ENCODE measurements around the gene STH.

The STH gene

DNA sequence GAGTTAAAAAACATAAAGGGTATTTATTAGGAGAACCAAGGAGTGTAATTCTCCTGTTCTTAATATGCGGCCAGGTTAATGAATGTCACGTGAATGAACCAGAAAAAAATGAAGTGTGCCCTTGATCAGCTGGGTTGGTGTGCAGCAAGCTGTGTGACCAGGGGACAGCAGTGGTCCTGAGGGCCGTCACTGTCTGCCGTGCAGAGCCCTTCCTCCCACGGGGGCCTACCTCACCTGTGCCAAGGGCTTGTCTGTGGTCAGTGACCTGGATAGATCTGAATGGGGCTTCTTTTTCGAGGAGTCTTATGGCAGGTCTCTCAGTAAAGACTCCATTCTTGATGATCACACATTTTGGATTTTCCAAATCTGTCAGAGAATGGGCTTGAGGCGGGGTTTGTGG lies 17.7 kb upstream of the STH start:
- in situ Hi-C loops (cut with HindIII; ENCODE audit: low pct_ligation_motif_present, low pct_unique_long_range_greater_than_20kb, low sequenced_read_pairs) = no loop called here
- no peak for DNase-seq

DNA sequence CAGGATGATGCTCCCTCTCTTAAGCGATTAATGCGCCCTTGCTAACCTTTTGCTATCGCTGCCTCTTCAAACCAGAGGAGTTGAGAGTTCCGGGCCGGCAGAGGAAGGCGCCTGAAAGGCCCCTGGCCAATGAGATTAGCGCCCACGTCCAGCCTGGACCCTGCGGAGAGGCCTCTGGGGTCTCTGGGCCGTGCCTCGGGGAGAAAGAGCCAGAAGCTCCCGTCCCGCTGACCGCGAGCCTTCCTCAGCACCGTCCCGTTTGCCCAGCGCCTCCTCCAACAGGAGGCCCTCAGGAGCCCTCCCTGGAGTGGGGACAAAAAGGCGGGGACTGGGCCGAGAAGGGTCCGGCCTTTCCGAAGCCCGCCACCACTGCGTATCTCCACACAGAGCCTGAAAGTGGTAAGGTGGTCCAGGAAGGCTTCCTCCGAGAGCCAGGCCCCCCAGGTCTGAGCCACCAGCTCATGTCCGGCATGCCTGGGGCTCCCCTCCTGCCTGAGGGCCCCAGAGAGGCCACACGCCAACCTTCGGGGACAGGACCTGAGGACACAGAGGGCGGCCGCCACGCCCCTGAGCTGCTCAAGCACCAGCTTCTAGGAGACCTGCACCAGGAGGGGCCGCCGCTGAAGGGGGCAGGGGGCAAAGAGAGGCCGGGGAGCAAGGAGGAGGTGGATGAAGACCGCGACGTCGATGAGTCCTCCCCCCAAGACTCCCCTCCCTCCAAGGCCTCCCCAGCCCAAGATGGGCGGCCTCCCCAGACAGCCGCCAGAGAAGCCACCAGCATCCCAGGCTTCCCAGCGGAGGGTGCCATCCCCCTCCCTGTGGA lies 16.0 kb upstream of the STH start:
- no peak for DNase-seq
- in situ Hi-C loops (cut with HindIII; ENCODE audit: low pct_ligation_motif_present, low pct_unique_long_range_greater_than_20kb, low sequenced_read_pairs) = no loop called here

DNA sequence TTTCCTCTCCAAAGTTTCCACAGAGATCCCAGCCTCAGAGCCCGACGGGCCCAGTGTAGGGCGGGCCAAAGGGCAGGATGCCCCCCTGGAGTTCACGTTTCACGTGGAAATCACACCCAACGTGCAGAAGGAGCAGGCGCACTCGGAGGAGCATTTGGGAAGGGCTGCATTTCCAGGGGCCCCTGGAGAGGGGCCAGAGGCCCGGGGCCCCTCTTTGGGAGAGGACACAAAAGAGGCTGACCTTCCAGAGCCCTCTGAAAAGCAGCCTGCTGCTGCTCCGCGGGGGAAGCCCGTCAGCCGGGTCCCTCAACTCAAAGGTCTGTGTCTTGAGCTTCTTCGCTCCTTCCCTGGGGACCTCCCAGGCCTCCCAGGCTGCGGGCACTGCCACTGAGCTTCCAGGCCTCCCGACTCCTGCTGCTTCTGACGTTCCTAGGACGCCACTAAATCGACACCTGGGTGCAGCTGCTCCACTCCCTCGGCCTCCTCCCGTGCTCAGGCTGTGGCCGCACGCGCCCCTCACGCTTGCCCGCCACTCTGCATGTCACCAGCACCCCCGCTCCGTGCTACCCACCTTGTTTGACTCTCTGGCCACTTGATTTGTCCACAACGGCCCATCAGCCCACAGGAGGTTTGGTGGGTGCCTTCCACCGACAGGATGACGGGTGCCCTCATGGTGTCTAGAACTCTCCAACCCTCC lies 15.3 kb upstream of the STH start:
- no peak for DNase-seq
- in situ Hi-C loops (cut with HindIII; ENCODE audit: low pct_ligation_motif_present, low pct_unique_long_range_greater_than_20kb, low sequenced_read_pairs) = no loop called here

DNA sequence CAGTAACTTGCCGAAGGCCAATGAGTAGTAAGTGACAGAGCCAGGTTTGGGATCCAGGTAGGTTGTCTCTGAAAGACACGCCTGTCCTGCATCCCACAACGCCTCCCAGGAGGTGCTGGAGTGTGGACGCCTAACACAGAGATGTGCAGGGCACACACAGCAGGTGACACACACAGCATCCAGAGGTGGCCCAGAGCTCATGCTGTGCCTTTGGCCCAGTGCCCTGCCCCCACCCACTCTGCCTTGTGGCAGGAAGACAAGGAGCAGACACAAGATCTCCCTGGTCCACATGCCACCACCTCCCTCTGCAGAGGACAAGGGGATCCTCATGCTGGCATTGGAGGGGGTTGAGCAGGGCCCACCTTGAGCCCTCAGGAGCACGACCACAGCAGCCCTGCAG lies 14.7 kb upstream of the STH start:
- no peak for DNase-seq
- in situ Hi-C loops (cut with HindIII; ENCODE audit: low pct_ligation_motif_present, low pct_unique_long_range_greater_than_20kb, low sequenced_read_pairs) = no loop called here

DNA sequence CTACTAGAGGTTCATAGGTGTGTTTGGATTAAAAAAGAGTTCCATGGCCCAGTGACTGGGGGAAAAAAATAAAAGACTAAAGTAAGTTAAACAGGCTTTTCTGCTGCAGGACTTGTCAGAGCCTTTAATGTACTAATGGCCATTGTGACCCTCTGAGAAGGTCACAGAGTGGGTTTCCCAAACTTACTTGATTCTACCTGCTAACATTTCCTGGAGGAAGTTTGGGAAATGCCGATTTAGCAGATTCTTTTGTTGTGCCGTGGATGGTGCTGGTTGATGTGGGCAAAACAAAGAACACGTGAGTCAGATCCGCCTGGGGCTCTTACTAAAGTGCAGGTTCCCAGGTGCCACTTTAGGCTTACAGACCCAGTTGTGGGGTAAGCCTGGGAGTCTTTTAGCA lies 13.6 kb upstream of the STH start:
- DNase-seq = no peak
- in situ Hi-C loops (cut with HindIII; ENCODE audit: low pct_ligation_motif_present, low pct_unique_long_range_greater_than_20kb, low sequenced_read_pairs) = no loop called here

DNA sequence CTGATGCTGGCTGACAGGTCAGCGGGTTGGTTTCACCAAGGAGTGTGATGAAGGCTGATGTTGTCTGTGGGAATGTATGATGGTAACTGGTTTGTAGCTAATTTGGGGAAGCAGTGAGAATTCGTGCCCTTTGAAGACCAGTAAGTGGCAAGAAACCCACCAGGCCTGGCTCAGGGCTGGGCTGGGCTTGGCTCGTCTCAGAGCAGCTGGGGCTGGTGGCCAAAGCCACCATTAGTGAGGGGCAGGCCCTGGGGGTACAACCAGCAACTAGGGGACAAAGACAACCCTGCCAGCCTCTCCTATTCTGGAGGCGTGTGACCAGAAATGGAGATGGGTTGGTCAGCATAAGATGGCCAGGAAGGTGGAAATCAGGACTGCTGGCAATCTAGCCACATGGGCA lies 13.0 kb upstream of the STH start:
- no peak for DNase-seq
- in situ Hi-C loops (cut with HindIII; ENCODE audit: low pct_ligation_motif_present, low pct_unique_long_range_greater_than_20kb, low sequenced_read_pairs) = no loop called here

DNA sequence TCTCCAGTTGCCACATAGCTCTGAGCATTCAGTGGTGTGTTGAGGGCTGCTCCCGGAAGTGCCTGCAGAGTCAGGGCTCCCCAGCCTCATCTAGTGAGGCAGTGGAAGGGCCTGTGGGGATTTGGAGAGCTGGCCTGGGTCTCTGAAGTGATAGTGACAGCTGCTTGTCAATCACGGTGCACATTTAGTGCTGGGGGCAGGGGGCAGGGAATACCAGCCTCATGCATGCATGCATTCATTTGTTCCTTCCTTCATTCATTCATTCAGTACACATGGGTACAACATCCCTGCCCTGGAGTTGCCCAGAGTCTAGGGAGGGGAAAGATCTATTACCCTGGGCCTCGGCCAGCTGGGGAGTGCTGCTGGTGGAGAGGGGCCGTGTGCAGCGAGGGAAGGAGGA lies 11.3 kb upstream of the STH start:
- in situ Hi-C loops (cut with HindIII; ENCODE audit: low pct_ligation_motif_present, low pct_unique_long_range_greater_than_20kb, low sequenced_read_pairs) = no loop called here

DNA sequence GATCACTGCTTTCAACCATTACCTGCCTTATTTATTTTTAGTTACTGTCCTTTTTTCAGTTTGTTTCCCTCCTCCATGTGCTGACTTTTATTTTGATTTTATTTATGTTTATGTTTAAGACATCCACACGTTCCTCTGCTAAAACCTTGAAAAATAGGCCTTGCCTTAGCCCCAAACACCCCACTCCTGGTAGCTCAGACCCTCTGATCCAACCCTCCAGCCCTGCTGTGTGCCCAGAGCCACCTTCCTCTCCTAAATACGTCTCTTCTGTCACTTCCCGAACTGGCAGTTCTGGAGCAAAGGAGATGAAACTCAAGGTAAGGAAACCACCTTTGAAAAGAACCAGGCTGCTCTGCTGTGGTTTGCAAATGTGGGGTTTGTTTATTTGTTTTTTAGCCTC lies 9.3 kb upstream of the STH start:
- DNase-seq = no peak
- in situ Hi-C loops (cut with HindIII; ENCODE audit: low pct_ligation_motif_present, low pct_unique_long_range_greater_than_20kb, low sequenced_read_pairs) = no loop called here

More for the DNA sequence above, 11.3 kb upstream of the STH start:
- DNase-seq = no peak

DNA sequence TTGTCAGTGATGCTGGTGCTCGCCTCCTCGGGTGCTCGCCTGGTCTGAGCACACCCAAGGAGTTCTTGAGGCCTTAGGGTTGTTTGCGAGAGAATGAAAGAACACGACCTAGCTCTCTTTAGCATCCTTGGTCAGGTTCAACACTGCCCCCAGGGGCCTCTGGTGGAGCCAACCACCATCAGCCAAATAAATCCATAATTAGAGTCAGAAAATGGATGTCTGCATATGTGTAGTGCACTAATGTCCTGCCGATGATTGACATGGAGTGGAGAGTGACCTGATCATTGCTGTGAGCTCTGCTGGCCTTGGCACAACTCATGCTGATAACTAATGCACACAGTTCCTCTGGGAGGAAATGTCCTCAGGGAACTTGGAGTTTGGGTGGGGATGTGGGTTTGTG lies 8.2 kb upstream of the STH start:
- DNase-seq = no peak

DNA sequence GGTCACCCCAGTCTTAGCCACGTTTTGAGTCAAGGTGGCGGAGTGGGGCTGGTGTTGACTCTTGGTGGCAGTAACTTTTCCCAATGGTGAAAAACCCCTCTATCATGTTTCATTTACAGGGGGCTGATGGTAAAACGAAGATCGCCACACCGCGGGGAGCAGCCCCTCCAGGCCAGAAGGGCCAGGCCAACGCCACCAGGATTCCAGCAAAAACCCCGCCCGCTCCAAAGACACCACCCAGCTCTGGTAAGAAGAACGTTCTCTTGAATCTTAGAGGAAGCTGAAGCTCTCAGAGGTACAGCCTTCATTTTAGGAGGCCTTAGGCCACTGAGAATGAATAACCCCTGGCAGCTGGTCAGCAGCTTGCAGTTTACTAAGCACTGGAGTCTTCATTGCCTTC lies 7.7 kb upstream of the STH start:
- in situ Hi-C loops (cut with HindIII; ENCODE audit: low pct_ligation_motif_present, low pct_unique_long_range_greater_than_20kb, low sequenced_read_pairs) = no loop called here
- DNase-seq = no peak

More for the DNA sequence above, 8.2 kb upstream of the STH start:
- in situ Hi-C loops (cut with HindIII; ENCODE audit: low pct_ligation_motif_present, low pct_unique_long_range_greater_than_20kb, low sequenced_read_pairs) = no loop called here

DNA sequence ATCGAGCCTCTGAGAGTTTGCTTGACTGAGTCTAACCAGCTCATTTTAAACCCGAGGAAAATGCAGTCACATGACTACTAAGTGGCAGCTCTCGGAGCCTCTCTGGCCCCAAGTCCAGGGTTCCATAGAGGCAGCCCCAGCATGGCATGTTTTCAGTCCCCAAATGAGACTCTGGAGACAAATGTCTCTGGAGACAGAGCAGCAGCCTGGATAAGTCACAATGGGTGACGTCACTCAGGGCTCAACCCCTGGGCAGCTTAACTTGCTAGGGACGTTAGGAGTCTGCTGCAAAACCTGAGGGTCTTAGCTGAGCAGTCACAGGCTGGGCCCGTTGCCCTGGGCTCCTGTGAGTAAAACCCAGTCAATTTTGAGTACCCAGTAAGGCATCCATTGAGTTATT lies 6.9 kb upstream of the STH start:
- DNase-seq = no peak
- in situ Hi-C loops (cut with HindIII; ENCODE audit: low pct_ligation_motif_present, low pct_unique_long_range_greater_than_20kb, low sequenced_read_pairs) = no loop called here

DNA sequence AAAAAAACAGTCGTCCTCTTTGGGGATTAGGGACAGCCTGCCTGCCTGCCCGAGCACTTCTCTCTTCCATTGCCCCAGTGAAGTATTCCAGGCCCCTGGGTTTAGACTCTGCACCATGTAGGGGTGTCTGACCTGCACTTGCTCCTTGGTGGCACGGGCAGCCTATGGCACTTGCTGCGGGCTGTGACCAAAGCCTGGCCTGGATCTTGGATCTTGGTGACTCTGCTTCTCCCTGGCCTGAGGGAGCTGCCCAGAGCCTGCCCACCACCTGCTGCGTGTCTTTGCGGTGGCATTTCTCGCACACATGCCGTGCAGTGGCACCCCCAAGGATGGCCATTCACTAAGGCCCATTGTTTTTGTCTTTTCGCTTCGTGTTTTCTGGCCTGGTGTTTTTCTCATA lies 6.1 kb upstream of the STH start:
- in situ Hi-C loops (cut with HindIII; ENCODE audit: low pct_ligation_motif_present, low pct_unique_long_range_greater_than_20kb, low sequenced_read_pairs) = no loop called here

DNA sequence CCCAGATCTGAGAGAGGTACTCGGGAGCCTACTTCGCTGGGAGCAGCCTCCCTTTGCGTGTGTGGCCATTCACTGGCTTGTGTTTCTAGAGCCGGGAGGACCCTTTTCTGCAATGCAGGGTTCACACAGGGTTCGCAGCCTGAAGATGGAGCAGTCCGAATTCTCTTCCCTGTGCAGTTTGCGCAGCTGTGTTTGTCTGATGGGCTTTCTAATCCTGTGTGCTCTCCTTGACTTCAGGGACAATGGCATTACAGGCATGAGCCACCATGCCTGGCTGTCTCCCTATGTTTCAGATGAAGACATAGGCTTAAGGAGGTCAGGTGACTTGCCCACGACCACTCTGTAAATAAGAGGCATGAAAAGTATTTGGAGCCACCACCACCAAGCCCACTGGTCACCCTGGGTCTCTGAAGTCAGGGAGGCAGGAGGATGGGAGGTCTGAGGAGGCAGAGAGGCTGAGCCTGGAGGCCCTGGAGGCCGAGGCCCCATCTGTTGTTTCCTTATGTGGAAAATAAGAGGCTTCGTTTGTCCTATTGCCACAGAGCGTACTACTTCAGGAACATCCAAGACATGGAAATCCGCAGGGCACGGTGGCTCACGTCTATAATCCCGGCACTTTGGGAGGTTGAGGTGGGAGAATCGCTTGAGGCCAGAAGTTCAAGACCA lies 5.0 kb upstream of the STH start:
- in situ Hi-C loops (cut with HindIII; ENCODE audit: low pct_ligation_motif_present, low pct_unique_long_range_greater_than_20kb, low sequenced_read_pairs) = no loop called here
- no peak for DNase-seq

More for the DNA sequence above, 6.1 kb upstream of the STH start:
- DNase-seq = no peak

DNA sequence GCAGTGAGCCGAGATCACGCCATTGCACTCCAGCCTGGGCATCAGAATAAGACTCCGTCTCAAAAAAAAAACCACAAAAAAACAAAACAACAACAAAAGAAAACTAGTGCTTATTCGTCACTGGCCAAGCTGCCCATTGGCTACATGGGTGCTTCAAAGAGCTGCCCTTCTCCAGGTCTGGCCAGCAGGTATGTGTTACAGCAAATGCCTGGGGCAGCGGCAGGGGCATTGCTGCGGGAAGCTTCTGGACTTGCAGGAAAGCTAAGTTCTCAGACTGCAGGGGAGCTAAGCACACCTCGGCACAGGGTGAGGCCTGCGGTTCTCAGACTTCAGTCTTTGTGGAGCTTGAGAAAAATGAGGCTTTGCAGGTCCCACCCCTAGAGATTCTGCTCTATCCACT lies 4.1 kb upstream of the STH start:
- DNase-seq = no peak
- in situ Hi-C loops (cut with HindIII; ENCODE audit: low pct_ligation_motif_present, low pct_unique_long_range_greater_than_20kb, low sequenced_read_pairs) = no loop called here

DNA sequence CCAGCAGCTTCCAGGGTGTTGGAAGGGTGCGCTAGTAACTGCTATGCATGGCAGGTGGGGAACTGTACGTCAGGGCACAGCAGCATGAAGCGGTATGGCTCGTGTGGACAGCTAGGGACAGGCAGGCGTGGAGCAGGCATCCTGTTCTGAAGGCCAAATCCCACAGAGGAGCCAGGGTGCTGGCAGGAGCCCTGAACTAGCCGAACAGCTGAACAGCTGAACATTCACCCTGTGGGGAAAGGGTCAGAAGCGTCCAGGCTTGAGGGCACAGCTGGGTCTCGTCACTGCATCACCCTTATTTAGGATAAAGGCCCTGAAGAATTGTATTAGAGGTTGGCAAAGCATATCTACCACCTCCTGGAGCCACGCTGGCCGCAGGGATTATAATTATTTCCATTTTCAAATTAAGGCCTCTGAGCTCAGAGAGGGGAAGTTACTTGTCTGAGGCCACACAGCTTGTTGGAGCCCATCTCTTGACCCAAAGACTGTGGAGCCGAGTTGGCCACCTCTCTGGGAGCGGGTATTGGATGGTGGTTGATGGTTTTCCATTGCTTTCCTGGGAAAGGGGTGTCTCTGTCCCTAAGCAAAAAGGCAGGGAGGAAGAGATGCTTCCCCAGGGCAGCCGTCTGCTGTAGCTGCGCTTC lies 3.3 kb upstream of the STH start:
- in situ Hi-C loops (cut with HindIII; ENCODE audit: low pct_ligation_motif_present, low pct_unique_long_range_greater_than_20kb, low sequenced_read_pairs) = no loop called here
- no peak for DNase-seq

DNA sequence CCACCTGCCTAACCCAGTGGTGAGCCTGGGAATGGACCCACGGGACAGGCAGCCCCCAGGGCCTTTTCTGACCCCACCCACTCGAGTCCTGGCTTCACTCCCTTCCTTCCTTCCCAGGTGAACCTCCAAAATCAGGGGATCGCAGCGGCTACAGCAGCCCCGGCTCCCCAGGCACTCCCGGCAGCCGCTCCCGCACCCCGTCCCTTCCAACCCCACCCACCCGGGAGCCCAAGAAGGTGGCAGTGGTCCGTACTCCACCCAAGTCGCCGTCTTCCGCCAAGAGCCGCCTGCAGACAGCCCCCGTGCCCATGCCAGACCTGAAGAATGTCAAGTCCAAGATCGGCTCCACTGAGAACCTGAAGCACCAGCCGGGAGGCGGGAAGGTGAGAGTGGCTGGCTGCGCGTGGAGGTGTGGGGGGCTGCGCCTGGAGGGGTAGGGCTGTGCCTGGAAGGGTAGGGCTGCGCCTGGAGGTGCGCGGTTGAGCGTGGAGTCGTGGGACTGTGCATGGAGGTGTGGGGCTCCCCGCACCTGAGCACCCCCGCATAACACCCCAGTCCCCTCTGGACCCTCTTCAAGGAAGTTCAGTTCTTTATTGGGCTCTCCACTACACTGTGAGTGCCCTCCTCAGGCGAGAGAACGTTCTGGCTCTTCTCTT lies 2.6 kb upstream of the STH start:
- no peak for DNase-seq
- in situ Hi-C loops (cut with HindIII; ENCODE audit: low pct_ligation_motif_present, low pct_unique_long_range_greater_than_20kb, low sequenced_read_pairs) = no loop called here

DNA sequence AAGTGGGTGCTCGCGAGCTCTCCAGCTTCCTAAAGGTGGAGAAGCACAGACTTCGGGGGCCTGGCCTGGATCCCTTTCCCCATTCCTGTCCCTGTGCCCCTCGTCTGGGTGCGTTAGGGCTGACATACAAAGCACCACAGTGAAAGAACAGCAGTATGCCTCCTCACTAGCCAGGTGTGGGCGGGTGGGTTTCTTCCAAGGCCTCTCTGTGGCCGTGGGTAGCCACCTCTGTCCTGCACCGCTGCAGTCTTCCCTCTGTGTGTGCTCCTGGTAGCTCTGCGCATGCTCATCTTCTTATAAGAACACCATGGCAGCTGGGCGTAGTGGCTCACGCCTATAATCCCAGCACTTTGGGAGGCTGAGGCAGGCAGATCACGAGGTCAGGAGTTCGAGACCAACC lies 1.9 kb upstream of the STH start:
- DNase-seq = no peak
- in situ Hi-C loops (cut with HindIII; ENCODE audit: low pct_ligation_motif_present, low pct_unique_long_range_greater_than_20kb, low sequenced_read_pairs) = no loop called here

DNA sequence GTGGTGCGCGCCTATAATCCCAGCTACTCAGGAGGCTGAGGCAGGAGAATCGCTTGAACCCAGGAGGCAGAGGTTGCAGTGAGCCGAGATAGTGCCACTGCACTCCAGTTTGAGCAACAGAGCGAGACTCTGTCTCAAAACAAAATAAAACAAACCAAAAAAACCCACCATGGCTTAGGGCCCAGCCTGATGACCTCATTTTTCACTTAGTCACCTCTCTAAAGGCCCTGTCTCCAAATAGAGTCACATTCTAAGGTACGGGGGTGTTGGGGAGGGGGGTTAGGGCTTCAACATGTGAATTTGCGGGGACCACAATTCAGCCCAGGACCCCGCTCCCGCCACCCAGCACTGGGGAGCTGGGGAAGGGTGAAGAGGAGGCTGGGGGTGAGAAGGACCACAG lies 1.4 kb upstream of the STH start:
- in situ Hi-C loops (cut with HindIII; ENCODE audit: low pct_ligation_motif_present, low pct_unique_long_range_greater_than_20kb, low sequenced_read_pairs) = no loop called here
- no peak for DNase-seq

DNA sequence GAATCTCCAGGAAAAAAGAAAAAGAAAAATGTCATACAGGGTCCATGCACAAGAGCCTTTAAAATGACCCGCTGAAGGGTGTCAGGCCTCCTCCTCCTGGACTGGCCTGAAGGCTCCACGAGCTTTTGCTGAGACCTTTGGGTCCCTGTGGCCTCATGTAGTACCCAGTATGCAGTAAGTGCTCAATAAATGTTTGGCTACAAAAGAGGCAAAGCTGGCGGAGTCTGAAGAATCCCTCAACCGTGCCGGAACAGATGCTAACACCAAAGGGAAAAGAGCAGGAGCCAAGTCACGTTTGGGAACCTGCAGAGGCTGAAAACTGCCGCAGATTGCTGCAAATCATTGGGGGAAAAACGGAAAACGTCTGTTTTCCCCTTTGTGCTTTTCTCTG lies 845 bp downstream of the STH start:
- DNase-seq = no peak
- in situ Hi-C loops (cut with HindIII; ENCODE audit: low pct_ligation_motif_present, low pct_unique_long_range_greater_than_20kb, low sequenced_read_pairs) = no loop called here
